Fibroblast of lung (primary cell): ENCODE results near the gene ARL5C. TPM values are rescaled to one million over a fixed set of nuclear protein-coding genes. Genes with fewer than 3 reads are reported as not detected.

Experiments used
- DNase-seq, 2 donors: peaks; one replicate each; pipeline versions ENCODE4 v3.0.0 to v3.0.0-alpha.2; 2010; ENCODE audit warnings: low read depth in 2 of 2
- H2AFZ ChIP-seq: 2 replicates; pipeline ENCODE4 v1.5.1; 2012; ENCODE audit warnings: low read length, control low read depth, inconsistent platforms
- H3K27ac ChIP-seq: 2 replicates; pipeline ENCODE4 v1.5.1; 2011; ENCODE audit warnings: low read length, control low read depth; ENCODE audit not compliant: insufficient read depth
- H3K27me3 ChIP-seq: 2 replicates; pipeline ENCODE4 v1.5.1; 2011; ENCODE audit warnings: mild to moderate bottlenecking, low read length; ENCODE audit not compliant: control insufficient read depth, insufficient read depth
- H3K36me3 ChIP-seq: 2 replicates; pipeline ENCODE4 v1.5.1; 2011; ENCODE audit warnings: low read length; ENCODE audit not compliant: control insufficient read depth, insufficient read depth
- H3K4me1 ChIP-seq: 2 replicates; pipeline ENCODE4 v1.5.1; 2011; ENCODE audit warnings: low read length; ENCODE audit not compliant: control insufficient read depth, insufficient read depth; ENCODE audit errors: extremely low read depth
- H3K4me2 ChIP-seq: 2 replicates; pipeline ENCODE4 v1.5.1; 2011; ENCODE audit warnings: low read length, control low read depth; ENCODE audit not compliant: insufficient read depth; ENCODE audit errors: extremely low read depth
- H3K4me3 ChIP-seq, 4 experiments: fragments of 200-600 bp in 1 of 4; sonication (generic) in 1 of 4; replicated peaks in 1 of 4; 2 replicates each; pipeline ENCODE4 v1.5.1; 2011 to 2016; ENCODE audit warnings: low read length in 4 of 4, low read depth in 3 of 4, mild to moderate bottlenecking in 3 of 4, control low read depth in 2 of 4, inconsistent platforms in 1 of 4, mixed read lengths in 1 of 4; ENCODE audit not compliant: insufficient read depth in 1 of 4; ENCODE audit errors: control extremely low read depth in 1 of 4
- H3K79me2 ChIP-seq: 2 replicates; pipeline ENCODE4 v1.5.1; 2012; ENCODE audit warnings: mild to moderate bottlenecking, low read length, inconsistent platforms; ENCODE audit not compliant: control insufficient read depth, insufficient read depth
- H3K9ac ChIP-seq: 2 replicates; pipeline ENCODE4 v1.5.1; 2011; ENCODE audit warnings: mild to moderate bottlenecking, low read length, control low read depth; ENCODE audit not compliant: insufficient read depth
- H3K9me3 ChIP-seq: 2 replicates; pipeline ENCODE4 v1.5.1; 2012; ENCODE audit warnings: low read depth, low read length; ENCODE audit not compliant: control insufficient read depth, insufficient read depth
- H4K20me1 ChIP-seq: 2 replicates; pipeline ENCODE4 v1.5.1; 2011; ENCODE audit warnings: low read length; ENCODE audit not compliant: control insufficient read depth, insufficient read depth; ENCODE audit errors: extremely low read depth
- CTCF ChIP-seq, 2 donors: IDR thresholded peaks in 1 of 2; conservative IDR thresholded peaks in 1 of 2; 1 replicate in 1 of 2; 2 replicates in 1 of 2; pipeline ENCODE4 v1.5.1; 2011 to 2012; ENCODE audit warnings: low read length in 2 of 2, control low read depth in 1 of 2, inconsistent platforms in 1 of 2, low read depth in 1 of 2, mild to moderate bottlenecking in 1 of 2
- EZH2 ChIP-seq: IDR thresholded peaks from 2 replicates; pipeline ENCODE4 v1.5.1; 2012; ENCODE audit warnings: low read length, control low read depth, mild to moderate bottlenecking; ENCODE audit errors: missing control alignments
- polyA plus RNA-seq, 2 donors: library from polyadenylated mRNA; depleted of rRNA in 1 of 2; stranded (reverse) in 1 of 2; unstranded in 1 of 2; fragments of >200 nt; gene quantifications; 2 replicates each; pipeline ENCODE4 v1.2.1, GENCODE V29; 2011 to 2012; ENCODE audit warnings: missing spikeins in 1 of 2
- total RNA-seq: library from RNA; depleted of rRNA; stranded (reverse); fragments of >200 nt; gene quantifications from 2 replicates; pipeline ENCODE4 v1.2.1, GENCODE V29; 2014

ARL5C gene
- total and polyA plus RNA-seq, 2 donors (not counting 1 experiment from before 2014, with no cell fraction given) = not detected

- Histone ChIP-seq H3K4me1 (no peaks in the 10 kb centered on the region), H3K27ac (no peak overlapping the region), H3K36me3 (no peaks in the 10 kb centered on the region), H3K9me3 (no peaks in the 10 kb centered on the region), H3K79me2 (no peaks in the 10 kb centered on the region), H2AFZ (no peak overlapping the region), H3K27me3 (peaks cover 5% of the 10 kb centered on the region), H3K9ac (no peak overlapping the region), H3K4me2 (no peak overlapping the region), H4K20me1 (no peaks in the 10 kb centered on the region), H3K4me3 (no peak overlapping the region)
- no peak for DNase-seq
- TF ChIP-seq CTCF (conservative IDR thresholded peaks at IDR 0.05 in 1 of 2, IDR thresholded peaks at IDR 0.05 in 1 of 2; ENCODE audit: low read depth in 1 of 2, low read length in 2 of 2) = no peak
- TF ChIP-seq EZH2 = no peak
Measured at GRCh38 chr17:39156491-39156890, 9.5 kb downstream of the ARL5C start.

GRCh38 chr17:39155654-39156053, 10.3 kb downstream of the ARL5C start:
- Histone ChIP-seq H3K4me1 (no peaks in the 10 kb centered on the region), H3K4me2 (no peak overlapping the region), H3K4me3 (no peak overlapping the region), H3K27me3 (peaks cover 8% of the 10 kb centered on the region), H3K79me2 (no peaks in the 10 kb centered on the region), H3K36me3 (no peaks in the 10 kb centered on the region), H4K20me1 (no peaks in the 10 kb centered on the region), H2AFZ (no peak overlapping the region), H3K27ac (no peak overlapping the region), H3K9me3 (no peaks in the 10 kb centered on the region), H3K9ac (no peak overlapping the region)
- DNase-seq = no peak
- TF ChIP-seq EZH2 (no peak), CTCF (conservative IDR thresholded peaks at IDR 0.05 in 1 of 2, IDR thresholded peaks at IDR 0.05 in 1 of 2; ENCODE audit: low read depth in 1 of 2, low read length in 2 of 2) (no peak)

- TF ChIP-seq CTCF (conservative IDR thresholded peaks at IDR 0.05 in 1 of 2, IDR thresholded peaks at IDR 0.05 in 1 of 2; ENCODE audit: low read depth in 1 of 2, low read length in 2 of 2) = peak in 1 of 2 donors; percentile 29
- TF ChIP-seq EZH2 = no peak
- no peaks in the 10 kb centered on the region for H3K4me1 ChIP-seq
- peak overlapping the region; percentile 95 for H3K4me2 ChIP-seq
- DNase-seq = peak; percentile 84 to 91
- H3K4me3 ChIP-seq = peak overlapping the region; percentile 75 to 93 (median 84)
- H3K27ac ChIP-seq = peak overlapping the region; percentile 58
- H3K9ac ChIP-seq = peak overlapping the region; percentile 59
- peak overlapping the region; percentile 70 for H2AFZ ChIP-seq
- no peaks in the 10 kb centered on the region for H4K20me1 ChIP-seq
- H3K27me3 ChIP-seq = peaks cover 9% of the 10 kb centered on the region
- H3K36me3 ChIP-seq = no peaks in the 10 kb centered on the region
- H3K79me2 ChIP-seq = no peaks in the 10 kb centered on the region
- no peaks in the 10 kb centered on the region for H3K9me3 ChIP-seq
Measured at GRCh38 chr17:39153599-39154051, 12.3 kb downstream of the ARL5C start.
